GM12801 (cell line): ENCODE data around the gene HPS1.
A peak's percentile ranks its signal among the peaks of the same experiment; 100 is the strongest.

ENCODE experiments used
- CTCF ChIP-seq: IDR thresholded peaks from one replicate; pipeline ENCODE4 v1.5.1; 2011; ENCODE audit warnings: control low read depth; ENCODE audit not compliant: insufficient read length; ENCODE audit errors: extremely low read depth

The HPS1 gene

GRCh38 chr10:98427011-98427515 is 19.7 kb downstream of the HPS1 start:
- no peak for TF ChIP-seq CTCF

GRCh38 chr10:98425511-98426352 is 21.0 kb downstream of the HPS1 start:
- peak; percentile 51 for TF ChIP-seq CTCF

GRCh38 chr10:98424295-98425254 is 22.2 kb downstream of the HPS1 start:
- TF ChIP-seq CTCF, result no peak

GRCh38 chr10:98423691-98424120 is 23.0 kb downstream of the HPS1 start:
- no peak for TF ChIP-seq CTCF

- no peak for TF ChIP-seq CTCF
Observed at GRCh38 chr10:98422182-98422581, 24.6 kb downstream of the HPS1 start.

- TF ChIP-seq CTCF, result no peak
Observed at GRCh38 chr10:98420786-98421185, 25.9 kb downstream of the HPS1 start.
